Fibroblast of peridontal ligament (primary cell): ENCODE data around the gene FGF7.
"Not testable (repeated sequence)": the region's sequence is repeated elsewhere in the genome, so short reads cannot be mapped to it uniquely, and the experiment has no call there.

Experiments
- DNase-seq: peaks from one replicate; pipeline ENCODE4 v3.0.0-alpha.2; 2010; ENCODE audit errors: extremely low read depth

FGF7 gene

GRCh38 chr15:49438962-49439631 lies 16.1 kb downstream of the FGF7 start:
- peak; percentile 45 for DNase-seq

GRCh38 chr15:49439678-49440395 lies 16.8 kb downstream of the FGF7 start:
- DNase-seq, result peak; percentile 67

- no peak for DNase-seq
These were observed 18.3 kb downstream of the FGF7 start for GRCh38 chr15:49441356-49441755.

GRCh38 chr15:49441816-49442215 lies 18.8 kb downstream of the FGF7 start:
- no peak for DNase-seq

GRCh38 chr15:49452595-49452994 lies 29.6 kb downstream of the FGF7 start:
- DNase-seq, result no peak

DNA sequence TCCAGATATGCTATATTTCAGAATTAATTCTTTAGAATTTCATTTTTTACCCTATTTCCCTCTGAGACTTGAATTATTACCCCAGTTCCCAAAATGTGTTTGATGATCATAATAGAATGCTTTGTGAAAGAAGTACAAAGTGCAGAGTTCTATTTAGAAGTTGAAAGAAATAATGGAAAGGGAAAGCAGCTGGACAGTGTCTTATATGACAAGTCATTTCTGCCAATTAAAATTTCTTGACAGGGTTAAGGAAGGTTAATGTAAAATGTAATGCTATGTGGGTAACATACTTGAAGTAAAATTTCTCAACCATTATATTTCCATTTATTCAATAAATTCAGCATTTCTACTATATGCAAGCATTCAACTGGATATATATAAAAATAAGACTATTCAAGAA lies 33.1 kb downstream of the FGF7 start:
- no peak for DNase-seq

- peak; percentile 48 for DNase-seq
These were observed 35.1 kb downstream of the FGF7 start for GRCh38 chr15:49458145-49458544.

GRCh38 chr15:49460411-49460941 lies 37.4 kb downstream of the FGF7 start:
- DNase-seq, result peak; percentile 43

GRCh38 chr15:49462232-49462844 lies 39.3 kb downstream of the FGF7 start:
- peak; percentile 51 for DNase-seq

GRCh38 chr15:49464522-49464921 lies 41.5 kb downstream of the FGF7 start:
- no peak for DNase-seq

DNA sequence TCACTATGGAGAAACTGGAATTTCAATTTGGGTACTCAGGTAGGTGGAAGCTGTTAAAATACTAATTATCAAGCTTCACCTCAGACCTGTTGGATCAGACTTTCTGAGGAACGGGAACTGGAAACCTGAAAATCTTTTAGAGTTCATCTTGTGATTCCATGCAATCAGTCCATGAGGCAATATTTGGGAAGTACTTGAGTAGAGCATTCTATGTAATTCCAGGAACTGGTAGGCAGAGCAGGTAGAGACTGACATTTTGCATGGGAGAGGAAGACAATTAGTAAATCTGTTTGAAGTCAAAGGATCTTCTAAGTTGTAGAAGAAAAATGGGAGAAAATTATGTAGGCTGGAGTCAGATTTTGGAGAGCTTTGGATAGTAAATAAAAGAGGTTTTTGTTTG lies 43.1 kb downstream of the FGF7 start:
- no peak for DNase-seq

- no peak for DNase-seq
These were observed 44.9 kb downstream of the FGF7 start for GRCh38 chr15:49467746-49468480.

GRCh38 chr15:49468481-49468839 lies 45.4 kb downstream of the FGF7 start:
- peak; percentile 74 for DNase-seq

DNA sequence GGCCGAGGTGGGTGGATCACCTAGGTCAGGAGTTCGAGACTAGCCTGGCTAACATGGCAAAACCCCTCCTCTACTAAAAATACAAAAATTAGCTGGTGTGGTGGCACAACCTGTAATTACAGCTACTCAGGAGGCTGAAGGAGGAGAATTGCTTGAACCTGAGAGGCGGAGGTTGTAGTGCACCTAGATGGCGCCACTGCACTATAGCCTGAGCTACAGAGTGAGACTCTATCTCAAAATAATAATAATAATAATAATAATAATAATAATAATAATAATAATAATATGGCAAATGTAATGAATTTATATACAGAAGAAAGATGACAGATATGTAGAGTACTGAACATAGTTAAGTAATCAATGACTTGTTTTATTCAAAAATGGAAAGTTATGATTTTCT lies 48.2 kb downstream of the FGF7 start:
- not testable (repeated sequence) for DNase-seq

DNA sequence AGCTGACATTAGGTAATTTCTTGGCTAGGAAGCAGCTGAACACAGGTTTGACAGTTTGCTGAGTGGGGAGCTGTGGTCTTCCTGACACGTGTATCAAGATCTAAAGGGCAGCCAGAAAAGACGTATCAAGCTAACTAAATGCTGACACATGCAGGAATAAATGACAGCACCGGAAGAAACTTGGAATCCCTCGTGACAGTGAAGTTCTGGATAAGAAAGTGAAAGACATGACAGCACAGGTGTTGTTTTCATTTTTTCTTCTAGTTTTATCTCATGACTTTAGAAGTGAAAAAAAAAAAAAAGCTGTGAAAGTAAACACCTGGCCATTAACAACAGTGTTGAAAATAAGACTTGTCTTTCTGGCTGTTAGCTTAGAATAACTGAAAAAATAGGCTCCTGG lies 48.7 kb downstream of the FGF7 start:
- DNase-seq, result no peak

GRCh38 chr15:49472338-49472737 lies 49.3 kb downstream of the FGF7 start:
- DNase-seq, result no peak

DNA sequence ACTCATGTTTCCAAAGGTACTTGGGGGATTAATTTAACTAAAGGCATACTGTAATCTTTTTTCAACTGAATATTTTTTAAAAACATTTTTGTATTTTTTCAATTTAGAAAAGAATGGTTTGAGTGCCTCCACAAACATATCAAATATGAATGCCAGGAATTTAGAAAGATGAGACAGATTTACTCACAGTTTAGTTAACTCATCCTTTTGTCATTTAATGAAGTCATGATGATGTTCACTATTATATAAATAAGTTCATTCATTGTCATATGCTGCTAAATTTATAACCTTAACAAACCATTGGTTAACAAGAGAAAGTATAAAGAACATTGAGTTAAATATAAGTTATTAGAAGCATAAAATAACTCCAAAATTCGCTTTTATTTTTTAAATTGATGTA lies 50.0 kb downstream of the FGF7 start:
- DNase-seq, result no peak

GRCh38 chr15:49478021-49478420 lies 55.0 kb downstream of the FGF7 start:
- not testable (repeated sequence) for DNase-seq

GRCh38 chr15:49478982-49479381 lies 55.9 kb downstream of the FGF7 start:
- DNase-seq, result not testable (repeated sequence)

- peak; percentile 69 for DNase-seq
These were observed 62.4 kb downstream of the FGF7 start for GRCh38 chr15:49485401-49485800.

DNA sequence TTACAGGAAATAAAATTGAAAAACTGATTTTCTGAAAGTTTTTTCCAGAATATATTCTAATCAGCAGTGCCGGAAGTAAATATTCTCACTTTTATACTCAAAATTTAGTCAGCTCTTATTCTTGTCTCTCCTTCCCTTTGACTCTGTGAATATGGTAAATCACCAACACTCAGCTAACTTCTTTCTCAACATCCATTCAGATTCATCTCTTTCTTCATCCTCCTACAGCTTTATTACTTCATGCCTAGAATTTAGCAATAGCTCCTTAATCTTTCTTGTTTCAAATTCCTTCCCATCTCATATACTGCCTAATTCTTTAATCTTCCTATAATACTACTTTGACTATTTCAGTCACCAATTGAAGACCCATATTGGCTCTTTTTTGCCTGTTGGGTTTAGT lies 67.9 kb downstream of the FGF7 start:
- peak; percentile 63 for DNase-seq

- DNase-seq, result peak; percentile 19
These were observed 69.1 kb downstream of the FGF7 start for GRCh38 chr15:49492151-49492550.
